GM23338 (cell line): Measurements from ENCODE around the gene BACH1. TPM values are rescaled to one million over a fixed set of nuclear protein-coding genes. Genes with fewer than 3 reads are reported as not detected.

Experiments used
- ATAC-seq: fragments of 200-7000 bp; cut with Tn5 transposase; 3 replicates; pipeline ENCODE4 v1.9.1; 2020
- DNase-seq: peaks from one replicate; pipeline ENCODE4 v3.0.0-alpha.2; 2015; ENCODE audit warnings: low spot score
- H2AFZ ChIP-seq: fragments of 200-600 bp; sonication (generic); 2 replicates; pipeline ENCODE4 v1.8.0; 2016; ENCODE audit warnings: antibody characterized with exemption, mild to moderate bottlenecking, moderate library complexity
- H3F3A ChIP-seq: fragments of 200-600 bp; sonication (generic); replicated peaks from 2 replicates; pipeline ENCODE4 v1.8.0; 2017; ENCODE audit warnings: antibody characterized with exemption, mixed run types, low read depth
- H3K27ac ChIP-seq: fragments of 200-600 bp; sonication (generic); 2 replicates; pipeline ENCODE4 v1.6.1; 2016; ENCODE audit warnings: low read depth
- H3K27me3 ChIP-seq: fragments of 200-600 bp; sonication (generic); 2 replicates; pipeline ENCODE4 v1.8.0; 2016; ENCODE audit warnings: mild to moderate bottlenecking, mixed run types, moderate library complexity; ENCODE audit not compliant: insufficient read depth
- H3K36me3 ChIP-seq: fragments of 200-600 bp; sonication (generic); 2 replicates; pipeline ENCODE4 v1.8.0; 2016; ENCODE audit warnings: mild to moderate bottlenecking; ENCODE audit not compliant: insufficient read depth
- H3K4me1 ChIP-seq: fragments of 200-600 bp; sonication (generic); 2 replicates; pipeline ENCODE4 v1.8.0; 2016; ENCODE audit warnings: mild to moderate bottlenecking, moderate library complexity; ENCODE audit not compliant: insufficient read depth
- H3K4me2 ChIP-seq: fragments of 200-600 bp; sonication (generic); 2 replicates; pipeline ENCODE4 v1.7.1; 2017; ENCODE audit warnings: mixed run types
- H3K4me3 ChIP-seq: fragments of 200-600 bp; sonication (generic); 2 replicates; pipeline ENCODE4 v1.6.1; 2016; ENCODE audit warnings: mixed run types
- H3K79me2 ChIP-seq: fragments of 200-600 bp; sonication (generic); replicated peaks from 2 replicates; pipeline ENCODE4 v1.8.0; 2017; ENCODE audit warnings: mild to moderate bottlenecking; ENCODE audit not compliant: insufficient read depth
- H3K9me2 ChIP-seq: fragments of 200-600 bp; sonication (generic); 2 replicates; pipeline ENCODE4 v1.8.0; 2017; ENCODE audit not compliant: insufficient read depth
- H4K20me1 ChIP-seq: fragments of 200-600 bp; sonication (generic); replicated peaks from 2 replicates; pipeline ENCODE4 v1.8.0; 2017; ENCODE audit warnings: mild to moderate bottlenecking; ENCODE audit not compliant: insufficient read depth
- H3K27ac Mint-ChIP-seq: 2 replicates; pipeline ENCODE4 v1.8.0; 2020; ENCODE audit warnings: inconsistent platforms, mild to moderate bottlenecking, moderate library complexity, mixed read lengths
- H3K27me3 Mint-ChIP-seq: 3 replicates; pipeline ENCODE4 v1.8.0; 2022; ENCODE audit warnings: low read depth, mild to moderate bottlenecking, moderate library complexity, mixed read lengths, inconsistent platforms; ENCODE audit not compliant: insufficient read depth, poor library complexity
- H3K36me3 Mint-ChIP-seq: 3 replicates; pipeline ENCODE4 v1.8.0; 2021; ENCODE audit warnings: low read depth, mild to moderate bottlenecking, inconsistent platforms, moderate library complexity, mixed read lengths
- H3K4me1 Mint-ChIP-seq: 3 replicates; pipeline ENCODE4 v1.8.0; 2020; ENCODE audit warnings: mild to moderate bottlenecking, inconsistent platforms, mixed read lengths
- H3K4me3 Mint-ChIP-seq: 3 replicates; pipeline ENCODE4 v1.8.0; 2021; ENCODE audit warnings: moderate library complexity, mild to moderate bottlenecking, inconsistent platforms, mixed read lengths
- H3K9me3 Mint-ChIP-seq: 3 replicates; pipeline ENCODE4 v1.8.0; 2020; ENCODE audit warnings: moderate library complexity, mild to moderate bottlenecking, inconsistent platforms, mixed read lengths
- CREB1 ChIP-seq: fragments of 250-450 bp; sonication (Bioruptor Pico); IDR thresholded peaks from 2 replicates; pipeline ENCODE4 v1.5.0; 2020; ENCODE audit warnings: low read depth, mild to moderate bottlenecking, moderate library complexity
- EZH2phosphoT487 ChIP-seq: fragments of 200-600 bp; sonication (generic); IDR thresholded peaks from one replicate; pipeline ENCODE4 v1.8.1; 2018; ENCODE audit warnings: antibody characterized with exemption; ENCODE audit not compliant: unreplicated experiment
- NANOG ChIP-seq: IDR thresholded peaks from 2 replicates; pipeline ENCODE4 v1.6.1; 2016; ENCODE audit warnings: antibody characterized with exemption, borderline replicate concordance
- POLR2AphosphoS5 ChIP-seq: IDR thresholded peaks from 2 replicates; pipeline ENCODE4 v1.6.1; 2016; ENCODE audit warnings: antibody characterized with exemption, low read depth
- STAT1 ChIP-seq: IDR thresholded peaks from one replicate; pipeline ENCODE4 v1.6.1; 2016; ENCODE audit warnings: antibody characterized with exemption; ENCODE audit not compliant: unreplicated experiment
- ZNF114 ChIP-seq: fragments of 250-450 bp; sonication (Bioruptor Pico); IDR thresholded peaks from 2 replicates; pipeline ENCODE4 v1.5.0; 2020; ENCODE audit warnings: mild to moderate bottlenecking, moderate library complexity
- polyA plus RNA-seq: library from polyadenylated mRNA; unstranded; fragments of >200 nt; fragmentation: Nextera tagmentation; extraction: Ambion mirVana; gene quantifications from 2 replicates; pipeline ENCODE4 v1.2.1, GENCODE V29; 2016
- total RNA-seq: library from RNA; depleted of rRNA; stranded (reverse); fragments of >200 nt; shearing (Covaris generic); gene quantifications from 2 replicates; pipeline ENCODE4 v1.2.3, GENCODE V29; 2014
- TF ChIP-seq, protein P1 (sequence below), 2 experiments: fragments of 200-600 bp in 1 of 2; sonication (generic) in 1 of 2; conservative IDR thresholded peaks; 2 replicates each; pipeline versions ENCODE4 v1.5.1 to v1.6.1; 2016 to 2017; ENCODE audit warnings: antibody characterized with exemption in 2 of 2, low read depth in 2 of 2, mild to moderate bottlenecking in 2 of 2, moderate library complexity in 1 of 2
- TF ChIP-seq, protein P2 (sequence below): IDR thresholded peaks from 2 replicates; pipeline ENCODE4 v1.6.1; 2016; ENCODE audit warnings: antibody characterized with exemption
- TF ChIP-seq, protein P3 (sequence below): fragments of 250-450 bp; sonication (Bioruptor Pico); IDR thresholded peaks from 2 replicates; pipeline ENCODE4 v1.5.0; 2020; ENCODE audit warnings: mild to moderate bottlenecking, moderate library complexity

Gene BACH1
- total and polyA plus RNA-seq, 2 experiments from 2014 or later: 18.9 to 41.2 TPM

DNA sequence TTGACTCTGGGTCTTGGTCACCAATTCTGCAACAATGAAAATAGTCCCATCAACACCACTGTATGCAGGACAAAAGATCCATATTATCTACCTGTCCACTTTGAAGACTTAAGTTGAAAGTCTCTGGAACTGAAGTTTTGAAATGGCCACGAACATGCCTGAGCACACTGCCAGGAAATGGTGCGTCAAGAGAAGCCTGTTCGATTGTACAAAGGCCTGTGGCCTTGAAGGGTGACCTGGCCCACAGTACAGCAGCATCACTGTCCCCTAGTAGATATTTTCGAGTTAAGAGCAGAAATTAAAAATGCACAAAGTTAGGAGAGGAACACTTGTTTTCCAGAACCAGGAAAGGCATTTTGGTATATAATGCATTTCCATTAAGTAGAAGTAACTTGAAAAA, 78.5 kb downstream of the BACH1 start:
- Histone ChIP-seq H3F3A (no peaks in the 10 kb centered on the region), H3K9me2 (no peaks in the 10 kb centered on the region), H3K4me3 (no peak overlapping the region), H3K79me2 (no peaks in the 10 kb centered on the region), H3K36me3 (no peaks in the 10 kb centered on the region), H3K4me2 (no peak overlapping the region), H3K4me1 (no peaks in the 10 kb centered on the region), H3K27me3 (no peaks in the 10 kb centered on the region), H4K20me1 (no peaks in the 10 kb centered on the region; the same call in 1 of the 2 replicates), H3K27ac (no peak overlapping the region; the same call in 1 of the 2 replicates), H2AFZ (no peak overlapping the region)
- H3K9me3 Mint-ChIP-seq: no peaks in the 10 kb centered on the region
- no peak overlapping the region for H3K27ac Mint-ChIP-seq
- H3K4me1 Mint-ChIP-seq: peaks cover 6% of the 10 kb centered on the region
- DNase-seq (no peak), ATAC-seq (no peak)
- H3K36me3 Mint-ChIP-seq: no peaks in the 10 kb centered on the region; the same call in 2 of the 3 replicates
- no peak overlapping the region for H3K4me3 Mint-ChIP-seq
- H3K27me3 Mint-ChIP-seq: no peaks in the 10 kb centered on the region
- TF ChIP-seq, protein P1, sequence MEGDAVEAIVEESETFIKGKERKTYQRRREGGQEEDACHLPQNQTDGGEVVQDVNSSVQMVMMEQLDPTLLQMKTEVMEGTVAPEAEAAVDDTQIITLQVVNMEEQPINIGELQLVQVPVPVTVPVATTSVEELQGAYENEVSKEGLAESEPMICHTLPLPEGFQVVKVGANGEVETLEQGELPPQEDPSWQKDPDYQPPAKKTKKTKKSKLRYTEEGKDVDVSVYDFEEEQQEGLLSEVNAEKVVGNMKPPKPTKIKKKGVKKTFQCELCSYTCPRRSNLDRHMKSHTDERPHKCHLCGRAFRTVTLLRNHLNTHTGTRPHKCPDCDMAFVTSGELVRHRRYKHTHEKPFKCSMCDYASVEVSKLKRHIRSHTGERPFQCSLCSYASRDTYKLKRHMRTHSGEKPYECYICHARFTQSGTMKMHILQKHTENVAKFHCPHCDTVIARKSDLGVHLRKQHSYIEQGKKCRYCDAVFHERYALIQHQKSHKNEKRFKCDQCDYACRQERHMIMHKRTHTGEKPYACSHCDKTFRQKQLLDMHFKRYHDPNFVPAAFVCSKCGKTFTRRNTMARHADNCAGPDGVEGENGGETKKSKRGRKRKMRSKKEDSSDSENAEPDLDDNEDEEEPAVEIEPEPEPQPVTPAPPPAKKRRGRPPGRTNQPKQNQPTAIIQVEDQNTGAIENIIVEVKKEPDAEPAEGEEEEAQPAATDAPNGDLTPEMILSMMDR (conservative IDR thresholded peaks at IDR 0.05; ENCODE audit: low read depth in 2 of 2): no peak
- TF ChIP-seq ZNF114 (CRISPR knock-in tag) (no peak), STAT1 (no peak), EZH2phosphoT487 (no peak), CREB1 (CRISPR knock-in tag) (no peak)
- TF ChIP-seq, protein P2, sequence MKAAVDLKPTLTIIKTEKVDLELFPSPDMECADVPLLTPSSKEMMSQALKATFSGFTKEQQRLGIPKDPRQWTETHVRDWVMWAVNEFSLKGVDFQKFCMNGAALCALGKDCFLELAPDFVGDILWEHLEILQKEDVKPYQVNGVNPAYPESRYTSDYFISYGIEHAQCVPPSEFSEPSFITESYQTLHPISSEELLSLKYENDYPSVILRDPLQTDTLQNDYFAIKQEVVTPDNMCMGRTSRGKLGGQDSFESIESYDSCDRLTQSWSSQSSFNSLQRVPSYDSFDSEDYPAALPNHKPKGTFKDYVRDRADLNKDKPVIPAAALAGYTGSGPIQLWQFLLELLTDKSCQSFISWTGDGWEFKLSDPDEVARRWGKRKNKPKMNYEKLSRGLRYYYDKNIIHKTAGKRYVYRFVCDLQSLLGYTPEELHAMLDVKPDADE: no peak

DNA sequence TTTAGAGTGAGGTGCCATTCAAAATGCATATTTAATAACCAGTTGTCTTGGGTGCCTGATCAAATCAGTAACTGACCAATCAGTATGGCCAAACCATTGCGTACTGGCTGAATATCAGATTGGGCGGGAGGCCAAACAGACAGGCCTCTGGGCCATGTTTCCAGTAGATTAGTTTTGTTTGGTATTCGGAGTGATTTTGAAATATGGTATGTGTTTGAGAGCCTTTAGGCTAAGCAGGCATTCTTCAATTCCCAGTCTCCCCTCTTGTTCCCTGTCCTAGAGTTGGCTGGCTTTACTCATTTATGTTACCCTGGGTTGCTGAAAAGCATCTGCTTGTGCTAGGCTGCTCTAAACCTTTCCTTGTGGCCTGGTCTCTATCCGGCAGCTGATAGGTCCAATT, 80.1 kb downstream of the BACH1 start:
- Histone ChIP-seq H3K4me2 (no peak overlapping the region), H3F3A (no peaks in the 10 kb centered on the region), H3K79me2 (no peaks in the 10 kb centered on the region), H3K36me3 (no peaks in the 10 kb centered on the region), H3K4me3 (no peak overlapping the region), H2AFZ (no peak overlapping the region), H3K27me3 (no peaks in the 10 kb centered on the region), H4K20me1 (no peaks in the 10 kb centered on the region; the same call in 1 of the 2 replicates), H3K4me1 (no peaks in the 10 kb centered on the region), H3K27ac (no peak overlapping the region), H3K9me2 (no peaks in the 10 kb centered on the region)
- Mint-ChIP-seq H3K36me3 (no peaks in the 10 kb centered on the region), H3K9me3 (no peaks in the 10 kb centered on the region), H3K27me3 (no peaks in the 10 kb centered on the region), H3K27ac (no peak overlapping the region), H3K4me1 (peaks cover 6% of the 10 kb centered on the region), H3K4me3 (no peak overlapping the region)
- DNase-seq: no peak
- no peak for ATAC-seq
- TF ChIP-seq EZH2phosphoT487 (no peak), NANOG (no peak), CREB1 (CRISPR knock-in tag) (no peak), POLR2AphosphoS5 (no peak)
- TF ChIP-seq, protein P1 (conservative IDR thresholded peaks at IDR 0.05; ENCODE audit: low read depth in 2 of 2): no peak
- TF ChIP-seq, protein P2: no peak
- TF ChIP-seq, protein P3, sequence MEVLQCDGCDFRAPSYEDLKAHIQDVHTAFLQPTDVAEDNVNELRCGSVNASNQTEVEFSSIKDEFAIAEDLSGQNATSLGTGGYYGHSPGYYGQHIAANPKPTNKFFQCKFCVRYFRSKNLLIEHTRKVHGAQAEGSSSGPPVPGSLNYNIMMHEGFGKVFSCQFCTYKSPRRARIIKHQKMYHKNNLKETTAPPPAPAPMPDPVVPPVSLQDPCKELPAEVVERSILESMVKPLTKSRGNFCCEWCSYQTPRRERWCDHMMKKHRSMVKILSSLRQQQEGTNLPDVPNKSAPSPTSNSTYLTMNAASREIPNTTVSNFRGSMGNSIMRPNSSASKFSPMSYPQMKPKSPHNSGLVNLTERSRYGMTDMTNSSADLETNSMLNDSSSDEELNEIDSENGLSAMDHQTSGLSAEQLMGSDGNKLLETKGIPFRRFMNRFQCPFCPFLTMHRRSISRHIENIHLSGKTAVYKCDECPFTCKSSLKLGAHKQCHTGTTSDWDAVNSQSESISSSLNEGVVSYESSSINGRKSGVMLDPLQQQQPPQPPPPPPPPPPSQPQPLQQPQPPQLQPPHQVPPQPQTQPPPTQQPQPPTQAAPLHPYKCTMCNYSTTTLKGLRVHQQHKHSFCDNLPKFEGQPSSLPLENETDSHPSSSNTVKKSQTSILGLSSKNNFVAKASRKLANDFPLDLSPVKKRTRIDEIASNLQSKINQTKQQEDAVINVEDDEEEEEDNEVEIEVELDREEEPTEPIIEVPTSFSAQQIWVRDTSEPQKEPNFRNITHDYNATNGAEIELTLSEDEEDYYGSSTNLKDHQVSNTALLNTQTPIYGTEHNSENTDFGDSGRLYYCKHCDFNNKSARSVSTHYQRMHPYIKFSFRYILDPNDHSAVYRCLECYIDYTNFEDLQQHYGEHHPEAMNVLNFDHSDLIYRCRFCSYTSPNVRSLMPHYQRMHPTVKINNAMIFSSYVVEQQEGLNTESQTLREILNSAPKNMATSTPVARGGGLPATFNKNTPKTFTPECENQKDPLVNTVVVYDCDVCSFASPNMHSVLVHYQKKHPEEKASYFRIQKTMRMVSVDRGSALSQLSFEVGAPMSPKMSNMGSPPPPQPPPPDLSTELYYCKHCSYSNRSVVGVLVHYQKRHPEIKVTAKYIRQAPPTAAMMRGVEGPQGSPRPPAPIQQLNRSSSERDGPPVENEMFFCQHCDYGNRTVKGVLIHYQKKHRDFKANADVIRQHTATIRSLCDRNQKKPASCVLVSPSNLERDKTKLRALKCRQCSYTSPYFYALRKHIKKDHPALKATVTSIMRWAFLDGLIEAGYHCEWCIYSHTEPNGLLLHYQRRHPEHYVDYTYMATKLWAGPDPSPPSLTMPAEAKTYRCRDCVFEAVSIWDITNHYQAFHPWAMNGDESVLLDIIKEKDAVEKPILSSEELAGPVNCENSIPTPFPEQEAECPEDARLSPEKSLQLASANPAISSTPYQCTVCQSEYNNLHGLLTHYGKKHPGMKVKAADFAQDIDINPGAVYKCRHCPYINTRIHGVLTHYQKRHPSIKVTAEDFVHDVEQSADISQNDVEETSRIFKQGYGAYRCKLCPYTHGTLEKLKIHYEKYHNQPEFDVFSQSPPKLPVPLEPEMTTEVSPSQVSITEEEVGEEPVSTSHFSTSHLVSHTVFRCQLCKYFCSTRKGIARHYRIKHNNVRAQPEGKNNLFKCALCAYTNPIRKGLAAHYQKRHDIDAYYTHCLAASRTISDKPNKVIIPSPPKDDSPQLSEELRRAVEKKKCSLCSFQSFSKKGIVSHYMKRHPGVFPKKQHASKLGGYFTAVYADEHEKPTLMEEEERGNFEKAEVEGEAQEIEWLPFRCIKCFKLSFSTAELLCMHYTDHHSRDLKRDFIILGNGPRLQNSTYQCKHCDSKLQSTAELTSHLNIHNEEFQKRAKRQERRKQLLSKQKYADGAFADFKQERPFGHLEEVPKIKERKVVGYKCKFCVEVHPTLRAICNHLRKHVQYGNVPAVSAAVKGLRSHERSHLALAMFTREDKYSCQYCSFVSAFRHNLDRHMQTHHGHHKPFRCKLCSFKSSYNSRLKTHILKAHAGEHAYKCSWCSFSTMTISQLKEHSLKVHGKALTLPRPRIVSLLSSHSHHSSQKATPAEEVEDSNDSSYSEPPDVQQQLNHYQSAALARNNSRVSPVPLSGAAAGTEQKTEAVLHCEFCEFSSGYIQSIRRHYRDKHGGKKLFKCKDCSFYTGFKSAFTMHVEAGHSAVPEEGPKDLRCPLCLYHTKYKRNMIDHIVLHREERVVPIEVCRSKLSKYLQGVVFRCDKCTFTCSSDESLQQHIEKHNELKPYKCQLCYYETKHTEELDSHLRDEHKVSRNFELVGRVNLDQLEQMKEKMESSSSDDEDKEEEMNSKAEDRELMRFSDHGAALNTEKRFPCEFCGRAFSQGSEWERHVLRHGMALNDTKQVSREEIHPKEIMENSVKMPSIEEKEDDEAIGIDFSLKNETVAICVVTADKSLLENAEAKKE (CRISPR knock-in tag): no peak
